OCI-LY7 (cell line): ENCODE data around the gene PARD3. TPM values are rescaled to one million over a fixed set of nuclear protein-coding genes. Genes with fewer than 3 reads are reported as not detected.

Experiments used
- BruUV-seq: library from RNA; stranded (reverse); fragments of 400-500 nt; replicated peaks from 2 replicates; lab custom pipeline; 2021; lab: Mats Ljungman, UMichigan
- CTCF ChIA-PET: fragments of 300-600 bp; sonication (Branson Sonifier 250); formaldehyde crosslinking; loops from one replicate; lab custom pipeline; 2022; ENCODE audit warnings: antibody characterized with exemption; ENCODE audit not compliant: unreplicated experiment; lab: Charles Lee
- POLR2A ChIA-PET: fragments of 300-600 bp; sonication (Branson Sonifier 250); formaldehyde crosslinking; loops from one replicate; lab custom pipeline; 2022; ENCODE audit warnings: antibody characterized with exemption; lab: Charles Lee
- DNase-seq: peaks from one replicate; pipeline ENCODE4 v3.0.0-alpha.2; 2015; ENCODE audit warnings: low spot score
- H2AFZ ChIP-seq: fragments of 200-600 bp; sonication (generic), shearing (Covaris generic); 2 replicates; pipeline ENCODE4 v1.6.1; 2014; ENCODE audit warnings: mild to moderate bottlenecking, antibody characterized with exemption, low read length, moderate library complexity
- H3K27ac ChIP-seq: fragments of 200-600 bp; sonication (generic); 2 replicates; pipeline ENCODE4 v1.5.1; 2014; ENCODE audit warnings: mixed run types, low read depth, mild to moderate bottlenecking, moderate library complexity, low read length, inconsistent platforms; ENCODE audit not compliant: poor library complexity, severe bottlenecking
- H3K36me3 ChIP-seq: fragments of 200-600 bp; sonication (generic); 2 replicates; pipeline ENCODE4 v1.6.1; 2014; ENCODE audit warnings: mild to moderate bottlenecking, antibody characterized with exemption, low read length, moderate library complexity, mixed read lengths; ENCODE audit not compliant: insufficient read depth
- H3K4me1 ChIP-seq: fragments of 200-600 bp; sonication (generic); 2 replicates; pipeline ENCODE4 v1.5.1; 2014; ENCODE audit warnings: mild to moderate bottlenecking, low read length; ENCODE audit not compliant: insufficient read depth, poor library complexity, severe bottlenecking
- H3K4me2 ChIP-seq: fragments of 200-600 bp; sonication (generic); 2 replicates; pipeline ENCODE4 v1.6.1; 2014; ENCODE audit warnings: mild to moderate bottlenecking, low read length
- H3K4me3 ChIP-seq: fragments of 200-600 bp; sonication (generic); 2 replicates; pipeline ENCODE4 v1.5.1; 2014; ENCODE audit warnings: mild to moderate bottlenecking, low read depth, low read length; ENCODE audit not compliant: poor library complexity, severe bottlenecking
- H3K79me2 ChIP-seq: fragments of 200-600 bp; sonication (generic); 2 replicates; pipeline ENCODE4 v1.6.1; 2016; ENCODE audit warnings: low read depth, mild to moderate bottlenecking, low read length, moderate library complexity, mixed read lengths; ENCODE audit not compliant: insufficient read depth
- H3K9me2 ChIP-seq: fragments of 200-600 bp; sonication (generic); 2 replicates; pipeline ENCODE4 v1.6.1; 2016; ENCODE audit warnings: mild to moderate bottlenecking, low read length, mixed read lengths; ENCODE audit not compliant: insufficient read depth
- H3K9me3 ChIP-seq: fragments of 200-600 bp; sonication (generic); 2 replicates; pipeline ENCODE4 v1.6.1; 2014; ENCODE audit warnings: mild to moderate bottlenecking, mixed run types, low read length, mixed read lengths
- H4K20me1 ChIP-seq: fragments of 200-600 bp; sonication (generic); 2 replicates; pipeline ENCODE4 v1.6.1; 2014; ENCODE audit warnings: mild to moderate bottlenecking, antibody characterized with exemption, low read length, moderate library complexity, mixed read lengths; ENCODE audit not compliant: insufficient read depth
- CTCF ChIP-seq: fragments of 200-600 bp; sonication (generic); conservative IDR thresholded peaks from 2 replicates; pipeline ENCODE4 v1.5.1; 2014; ENCODE audit warnings: mild to moderate bottlenecking, antibody characterized with exemption, low read length, moderate library complexity, mixed read lengths
- EZH2phosphoT487 ChIP-seq: fragments of 200-600 bp; sonication (generic); IDR thresholded peaks from 2 replicates; pipeline ENCODE4 v1.6.1; 2018; ENCODE audit warnings: low read depth, borderline replicate concordance, mild to moderate bottlenecking, mixed run types, antibody characterized with exemption, low read length, moderate library complexity, mixed read lengths
- intact Hi-C: fragments of 100-400 bp; cut with micrococcal nuclease; formaldehyde crosslinking; loops from one replicate; pipeline ENCODE4 v1.10.0; 2022; ENCODE audit not compliant: unreplicated experiment
- total RNA-seq, 2 experiments: library from RNA; depleted of rRNA in 1 of 2; stranded (reverse); fragments of >200 nt in 1 of 2; shearing (Covaris generic) in 1 of 2; gene quantifications; 2 replicates each; pipeline ENCODE4 v1.2.3, GENCODE V29; 2014 to 2022

The PARD3 gene
- total RNA-seq, 2 experiments from 2014 or later, result not detected

GRCh38 chr10:34713875-34714274 is 101.2 kb downstream of the PARD3 start:
- Histone ChIP-seq H3K27ac (no peak overlapping the region), H3K4me3 (no peak overlapping the region), H4K20me1 (no peaks in the 10 kb centered on the region), H2AFZ (no peak overlapping the region), H3K9me2 (no peaks in the 10 kb centered on the region), H3K4me1 (no peaks in the 10 kb centered on the region), H3K4me2 (no peak overlapping the region), H3K9me3 (no peaks in the 10 kb centered on the region), H3K36me3 (no peaks in the 10 kb centered on the region), H3K79me2 (no peaks in the 10 kb centered on the region)
- TF ChIP-seq EZH2phosphoT487 (no peak), CTCF (no peak)
- intact Hi-C loops, result no loop called here
- CTCF ChIA-PET, result no interaction called here
- no TSS peak for BruUV-seq
- POLR2A ChIA-PET, result no interaction called here
- no peak for DNase-seq

GRCh38 chr10:34711500-34711899 is 103.6 kb downstream of the PARD3 start:
- H3K4me3 ChIP-seq, result no peak overlapping the region
- intact Hi-C loops, result no loop called here
- no peaks in the 10 kb centered on the region for H3K79me2 ChIP-seq
- ChIA-PET POLR2A (interaction anchor here (0.9 kb wide), 1 partner anchor 28 kb away, joined by 3 read pairs; no protein-coding TSS in a partner anchor), CTCF (no interaction called here)
- no peaks in the 10 kb centered on the region for H3K36me3 ChIP-seq
- TF ChIP-seq CTCF (no peak), EZH2phosphoT487 (no peak)
- no peaks in the 10 kb centered on the region for H4K20me1 ChIP-seq
- no peak overlapping the region for H3K4me2 ChIP-seq
- no peak for DNase-seq
- no TSS peak for BruUV-seq
- no peaks in the 10 kb centered on the region for H3K4me1 ChIP-seq
- no peak overlapping the region for H3K27ac ChIP-seq
- no peaks in the 10 kb centered on the region for H3K9me2 ChIP-seq
- H3K9me3 ChIP-seq, result no peaks in the 10 kb centered on the region
- H2AFZ ChIP-seq, result no peak overlapping the region

- Histone ChIP-seq H3K4me2 (no peak overlapping the region), H3K27ac (no peak overlapping the region), H2AFZ (no peak overlapping the region), H3K36me3 (no peaks in the 10 kb centered on the region), H3K4me3 (no peak overlapping the region), H3K79me2 (no peaks in the 10 kb centered on the region), H3K9me3 (no peaks in the 10 kb centered on the region), H4K20me1 (no peaks in the 10 kb centered on the region), H3K9me2 (no peaks in the 10 kb centered on the region), H3K4me1 (no peaks in the 10 kb centered on the region)
- intact Hi-C loops, result no loop called here
- no peak for DNase-seq
- BruUV-seq, result no TSS peak
- no peak for TF ChIP-seq EZH2phosphoT487
- TF ChIP-seq CTCF, result no peak
- POLR2A ChIA-PET, result interaction anchor here (1.0 kb wide), 1 partner anchor 33 kb away, joined by 3 read pairs; no protein-coding TSS in a partner anchor
- CTCF ChIA-PET, result no interaction called here
Observed at GRCh38 chr10:34710391-34710751, 104.7 kb downstream of the PARD3 start.
